ENCODE data around the gene CPT2. TPM values are rescaled to one million over a fixed set of nuclear protein-coding genes. Genes with fewer than 3 reads are reported as not detected.

The CPT2 gene
- total and polyA plus RNA-seq, 2 of the 4 experiments (the other 2 are of a cell fraction) = 15.8 to 16.0 TPM

Other genes starting within 250 kb of the CPT2 start
- gene PODN, start 134.6 kb upstream of the CPT2 start, total RNA-seq (2012; rRNA removed) = 0.54 and 0.56 TPM in 2 replicates
- 5.4 and 6.2 TPM in 2 replicates for gene PODN, start 134.6 kb upstream of the CPT2 start, polyA plus RNA-seq (2012; rRNA removed)
- not detected in 2 replicates for gene SLC1A7, start 54.2 kb upstream of the CPT2 start, total RNA-seq (2012; rRNA removed)
- gene SLC1A7, start 54.2 kb upstream of the CPT2 start, polyA plus RNA-seq (2012; rRNA removed) = 0.05 and 0.06 TPM in 2 replicates
- gene CZIB, start 23.8 kb downstream of the CPT2 start, total RNA-seq (2012; rRNA removed) = 37.5 and 41.0 TPM in 2 replicates
- 55.5 and 58.9 TPM in 2 replicates for gene CZIB, start 23.8 kb downstream of the CPT2 start, polyA plus RNA-seq (2012; rRNA removed)
- gene MAGOH, start 41.7 kb downstream of the CPT2 start, total RNA-seq (2012; rRNA removed) = 3.8 and 26.4 TPM in 2 replicates
- gene MAGOH, start 41.7 kb downstream of the CPT2 start, polyA plus RNA-seq (2012; rRNA removed) = 19.0 and 26.3 TPM in 2 replicates
- gene LRP8, start 131.2 kb downstream of the CPT2 start, total RNA-seq (2012; rRNA removed) = 11.1 and 12.0 TPM in 2 replicates
- gene LRP8, start 131.2 kb downstream of the CPT2 start, polyA plus RNA-seq (2012; rRNA removed) = 12.1 and 12.6 TPM in 2 replicates